CD4-positive, alpha-beta T cell treated with Interleukin-4 for 4 hours (primary cell): Measurements from ENCODE around the gene SULT6B1.

Source experiments
- DNase-seq: peaks from one replicate; pipeline ENCODE4 v3.0.0-alpha.2; 2020

SULT6B1 gene

DNA sequence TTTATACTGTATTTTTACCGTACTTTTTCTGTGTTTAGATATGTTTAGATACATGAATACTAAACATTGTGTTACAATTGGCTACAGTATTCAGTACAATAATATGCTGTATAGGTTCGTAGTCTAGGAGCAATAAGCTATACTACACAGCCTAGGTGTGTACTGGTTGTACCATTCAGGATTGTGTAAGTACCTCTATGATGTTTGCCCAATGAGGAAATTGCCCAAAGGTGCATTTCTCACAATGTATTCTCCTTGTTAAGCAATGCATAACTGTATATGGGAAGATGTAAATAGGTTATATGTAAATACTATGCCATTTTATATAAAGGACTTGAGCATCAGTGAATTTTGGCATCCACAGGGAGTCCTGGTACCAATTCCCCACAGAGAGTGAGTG lies 42.4 kb downstream of the SULT6B1 start:
- DNase-seq = no peak

- DNase-seq = no peak
Observed at GRCh38 chr2:37143974-37144373, 44.5 kb downstream of the SULT6B1 start.

GRCh38 chr2:37142546-37142945 lies 45.9 kb downstream of the SULT6B1 start:
- no peak for DNase-seq

DNA sequence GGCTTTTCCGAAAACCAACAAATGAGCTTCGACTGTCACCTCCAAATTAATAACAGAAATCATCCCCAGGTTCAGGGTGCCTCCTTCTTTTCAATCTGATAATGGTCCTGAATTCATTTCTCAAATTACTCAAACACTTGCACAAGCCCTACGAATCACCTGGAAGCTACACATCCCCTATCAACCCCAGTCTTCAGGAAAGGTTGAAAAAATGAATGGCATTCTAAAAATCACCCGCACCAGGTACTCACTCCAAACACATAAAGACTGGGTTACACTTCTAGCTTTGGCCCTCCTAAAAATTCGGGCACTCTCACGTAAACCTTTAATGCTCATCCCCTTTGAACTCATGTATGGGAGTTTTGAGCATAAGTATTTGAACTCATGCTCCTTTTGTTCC lies 55.6 kb downstream of the SULT6B1 start:
- DNase-seq = no peak

- no peak for DNase-seq
Observed at GRCh38 chr2:37125416-37125815, 63.1 kb downstream of the SULT6B1 start.

DNA sequence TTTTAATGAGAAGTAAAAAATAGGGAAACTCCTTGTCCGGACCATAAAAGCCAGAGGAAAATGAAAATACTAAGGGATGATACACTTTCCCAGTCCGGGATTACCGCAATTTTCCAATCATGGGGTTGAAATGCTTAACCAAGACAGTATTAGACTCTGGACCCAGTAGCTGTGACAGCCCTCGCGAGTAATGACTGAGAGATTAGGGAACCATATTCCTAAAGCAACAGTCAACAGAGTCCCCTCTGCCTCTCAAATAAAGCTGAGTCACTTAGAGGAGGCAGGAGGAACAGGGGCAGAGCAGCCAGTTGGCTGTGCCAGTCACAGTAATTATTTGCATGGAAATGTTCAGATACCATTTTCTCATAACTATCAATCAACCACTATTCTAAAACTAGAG lies 69.3 kb downstream of the SULT6B1 start:
- no peak for DNase-seq
